Endothelial cell of umbilical vein (primary cell): ENCODE results near the gene NF1. TPM values are rescaled to one million over a fixed set of nuclear protein-coding genes. Genes with fewer than 3 reads are reported as not detected.

ENCODE experiments used
- BruUV-seq: library from RNA; stranded (reverse); fragments of 400-500 nt; replicated peaks from 2 replicates; lab custom pipeline; 2021; lab: Mats Ljungman, UMichigan
- CTCF ChIA-PET: fragments of 300-600, 350-600 bp; sonication (Branson Sonifier 250); formaldehyde crosslinking; loops from one replicate; lab custom pipeline; 2021; ENCODE audit warnings: antibody characterized with exemption, inconsistent platforms; lab: Charles Lee
- POLR2A ChIA-PET: fragments of 300-600, 350-600 bp; sonication (Branson Sonifier 250); formaldehyde crosslinking; loops from one replicate; lab custom pipeline; 2021; ENCODE audit warnings: antibody characterized with exemption, inconsistent platforms; lab: Charles Lee
- DNase-seq: peaks from one replicate; pipeline ENCODE4 v3.0.0-alpha.2; 2011; ENCODE audit warnings: low read depth, low spot score
- FAIRE-seq: peaks from 2 replicates; lab custom pipeline; 2011; peaks lifted over from hg19 to GRCh38; lab: Jason Lieb, UNC
- H2AFZ ChIP-seq: 2 replicates; pipeline ENCODE4 v1.6.0; 2012; ENCODE audit warnings: low read depth, low read length, control low read depth, inconsistent platforms
- H3K27ac ChIP-seq: 2 replicates; pipeline ENCODE4 v1.5.1; 2011; ENCODE audit warnings: low read depth, mild to moderate bottlenecking, control low read depth, low read length, moderate library complexity; ENCODE audit not compliant: insufficient read depth
- H3K27me3 ChIP-seq, 2 experiments: 2 replicates each; pipeline versions ENCODE4 v1.6.0 to v1.6.1; 2011; ENCODE audit warnings: low read length in 2 of 2, mixed read lengths in 1 of 2; ENCODE audit not compliant: control insufficient read depth in 2 of 2, insufficient read depth in 2 of 2
- H3K36me3 ChIP-seq, 2 experiments: 2 replicates in 1 of 2; 3 replicates in 1 of 2; pipeline ENCODE4 v1.5.1; 2011; ENCODE audit warnings: low read length in 2 of 2, mild to moderate bottlenecking in 1 of 2, moderate library complexity in 1 of 2; ENCODE audit not compliant: control insufficient read depth in 2 of 2, insufficient read depth in 2 of 2; ENCODE audit errors: extremely low read depth in 1 of 2
- H3K4me1 ChIP-seq: 3 replicates; pipeline ENCODE4 v1.5.1; 2011; ENCODE audit warnings: mild to moderate bottlenecking, low read length; ENCODE audit not compliant: control insufficient read depth, insufficient read depth; ENCODE audit errors: extremely low read depth
- H3K4me2 ChIP-seq: 2 replicates; pipeline ENCODE4 v1.6.1; 2011; ENCODE audit warnings: low read length, control low read depth, mixed read lengths; ENCODE audit not compliant: insufficient read depth
- H3K4me3 ChIP-seq, 3 experiments: fragments of 200-600 bp in 1 of 3; sonication (generic), shearing (Covaris generic) in 1 of 3; replicated peaks in 1 of 3; 2 replicates each; pipeline ENCODE4 v1.5.1; 2011 to 2016; ENCODE audit warnings: control low read depth in 3 of 3, low read length in 3 of 3, mild to moderate bottlenecking in 2 of 3, inconsistent platforms in 1 of 3, low read depth in 1 of 3, moderate library complexity in 1 of 3; ENCODE audit not compliant: insufficient read depth in 1 of 3
- H3K79me2 ChIP-seq: 2 replicates; pipeline ENCODE4 v1.6.0; 2012; ENCODE audit warnings: low read length, inconsistent platforms; ENCODE audit not compliant: control insufficient read depth, insufficient read depth
- H3K9ac ChIP-seq: replicated peaks from 2 replicates; pipeline ENCODE3; 2011; ENCODE audit warnings: low read length, control low read depth; ENCODE audit not compliant: insufficient read depth; ENCODE audit errors: extremely low read depth
- H3K9me1 ChIP-seq: replicated peaks from 3 replicates; pipeline ENCODE4 v1.6.0; 2011; ENCODE audit warnings: mild to moderate bottlenecking, low read length; ENCODE audit not compliant: control insufficient read depth, insufficient read depth; ENCODE audit errors: extremely low read depth
- H3K9me3 ChIP-seq: replicated peaks from 2 replicates; pipeline ENCODE4 v1.5.1; 2012; ENCODE audit warnings: low read length, inconsistent platforms; ENCODE audit not compliant: control insufficient read depth, insufficient read depth
- H4K20me1 ChIP-seq: replicated peaks from 2 replicates; pipeline ENCODE3; 2011; ENCODE audit warnings: mild to moderate bottlenecking, low read length; ENCODE audit not compliant: control insufficient read depth, insufficient read depth; ENCODE audit errors: extremely low read depth
- EZH2 ChIP-seq: IDR thresholded peaks from 2 replicates; pipeline ENCODE4 v1.6.1; 2012; ENCODE audit warnings: borderline replicate concordance, low read depth, mild to moderate bottlenecking, moderate library complexity, low read length, inconsistent platforms; ENCODE audit not compliant: severe bottlenecking
- FOS ChIP-seq: IDR thresholded peaks from 2 replicates; pipeline ENCODE4 v1.6.1; 2011; ENCODE audit warnings: mild to moderate bottlenecking, low read length, moderate library complexity, borderline replicate concordance; ENCODE audit not compliant: insufficient read depth
- GATA2 ChIP-seq: IDR thresholded peaks from 2 replicates; pipeline ENCODE4 v1.7.0; 2011; ENCODE audit warnings: low read depth, mild to moderate bottlenecking, moderate library complexity, mixed read lengths, low read length; ENCODE audit not compliant: insufficient read length, insufficient read depth
- JUN ChIP-seq: IDR thresholded peaks from 2 replicates; pipeline ENCODE4 v1.6.1; 2011; ENCODE audit warnings: borderline replicate concordance, low read depth; ENCODE audit not compliant: insufficient read length, insufficient read depth
- MYC ChIP-seq: IDR thresholded peaks from one replicate; pipeline ENCODE4 v1.6.1; 2011; ENCODE audit warnings: mild to moderate bottlenecking, low read depth, low read length
- POLR2A ChIP-seq: IDR thresholded peaks from 2 replicates; pipeline ENCODE4 v1.6.1; 2012; ENCODE audit warnings: low read depth, mild to moderate bottlenecking, control low read depth, low read length
- POLR2AphosphoS5 ChIP-seq: IDR thresholded peaks from 2 replicates; pipeline ENCODE4 v1.6.1; 2012; ENCODE audit warnings: low read depth, mild to moderate bottlenecking, control low read depth, low read length, moderate library complexity; ENCODE audit not compliant: insufficient read depth
- dilution Hi-C: fragments of 300-500 bp; cut with MboI; formaldehyde crosslinking; loops from one replicate; pipeline ENCODE4 v1.15.0; 2019; ENCODE audit warnings: low sequenced_read_pairs; ENCODE audit not compliant: extremely low pct_ligation_motif_present
- intact Hi-C: fragments of 100-400 bp; cut with micrococcal nuclease; formaldehyde crosslinking; loops from one replicate; pipeline ENCODE4 v1.10.0; 2022
- polyA plus RNA-seq, 4 experiments: library from polyadenylated mRNA; depleted of rRNA in 3 of 4; stranded (reverse) in 3 of 4; unstranded in 1 of 4; fragments of >200 nt; gene quantifications; 2 replicates each; pipeline versions ENCODE4 v1.2.1 to v1.2.3, GENCODE V29; 2011 to 2012; ENCODE audit warnings: missing spikeins in 1 of 4
- total RNA-seq: library from RNA; stranded (reverse); gene quantifications from 2 replicates; pipeline ENCODE4 v1.2.3, GENCODE V29; 2021
- TF ChIP-seq, protein P1 (sequence below): IDR thresholded peaks from 2 replicates; pipeline ENCODE4 v1.6.1; 2011; ENCODE audit not compliant: insufficient read depth, insufficient read length
- TF ChIP-seq, protein P2 (sequence below), 2 donors: IDR thresholded peaks; 1 replicate in 1 of 2; 2 replicates in 1 of 2; pipeline ENCODE4 v1.5.1; 2011; ENCODE audit warnings: low read length in 2 of 2, mild to moderate bottlenecking in 2 of 2, moderate library complexity in 2 of 2, control low read depth in 1 of 2, inconsistent platforms in 1 of 2, low read depth in 1 of 2; ENCODE audit not compliant: insufficient read depth in 1 of 2; ENCODE audit errors: extremely low read depth in 1 of 2

The NF1 gene
- total and polyA plus RNA-seq, 2 donors (not counting 3 experiments of a cell fraction or from before 2014, with no cell fraction given), result 13.7 to 42.4 TPM

DNA sequence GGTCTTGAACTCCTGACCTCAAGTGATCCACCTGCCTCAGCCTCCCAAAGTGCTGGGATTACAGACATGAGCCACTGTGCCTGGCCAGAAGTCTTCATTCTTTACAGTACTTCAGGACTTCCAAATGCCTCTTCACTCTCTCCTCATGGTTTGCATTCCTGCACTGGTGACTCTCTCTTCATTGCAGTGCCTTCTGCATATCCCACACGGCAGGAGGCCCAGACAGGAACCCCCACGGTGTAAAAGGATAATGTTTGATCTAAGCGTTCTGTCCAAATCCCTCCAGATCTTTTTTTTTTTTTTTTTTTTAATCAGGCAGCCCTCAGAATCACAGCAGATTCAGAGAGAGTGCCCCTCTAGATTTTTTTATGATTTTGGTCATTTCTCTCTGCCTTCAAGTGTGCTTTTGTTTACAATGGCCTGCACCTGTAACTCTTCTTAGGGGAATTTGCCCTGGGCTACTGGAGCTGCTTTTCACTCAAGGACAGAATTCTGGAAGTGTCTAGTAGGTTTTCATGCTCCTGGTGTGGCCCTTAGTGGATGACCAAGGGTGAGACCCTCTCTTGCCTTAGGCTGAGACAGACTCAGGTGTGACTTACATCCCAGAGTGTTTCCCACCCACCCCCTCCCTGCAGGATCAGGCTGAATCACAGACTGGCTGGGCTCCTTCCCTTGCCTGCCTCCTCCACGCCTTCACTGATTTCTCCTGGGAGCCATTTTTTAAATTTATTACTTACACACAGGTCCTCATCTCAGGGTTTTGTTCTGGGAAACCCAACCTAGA, 19.8 kb upstream of the NF1 start:
- no peaks in the 10 kb centered on the region for H3K36me3 ChIP-seq
- CTCF ChIA-PET, result no interaction called here
- no peak overlapping the region for H3K4me2 ChIP-seq
- H3K9me1 ChIP-seq, result no peaks in the 10 kb centered on the region
- DNase-seq (no peak), FAIRE-seq (peak; percentile 21)
- no peak for TF ChIP-seq POLR2AphosphoS5
- no peak for TF ChIP-seq EZH2
- TF ChIP-seq MYC, result no peak
- TF ChIP-seq POLR2A, result no peak
- TF ChIP-seq, protein P1, sequence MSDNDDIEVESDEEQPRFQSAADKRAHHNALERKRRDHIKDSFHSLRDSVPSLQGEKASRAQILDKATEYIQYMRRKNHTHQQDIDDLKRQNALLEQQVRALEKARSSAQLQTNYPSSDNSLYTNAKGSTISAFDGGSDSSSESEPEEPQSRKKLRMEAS, result no peak
- TF ChIP-seq JUN, result no peak
- TF ChIP-seq, protein P2, sequence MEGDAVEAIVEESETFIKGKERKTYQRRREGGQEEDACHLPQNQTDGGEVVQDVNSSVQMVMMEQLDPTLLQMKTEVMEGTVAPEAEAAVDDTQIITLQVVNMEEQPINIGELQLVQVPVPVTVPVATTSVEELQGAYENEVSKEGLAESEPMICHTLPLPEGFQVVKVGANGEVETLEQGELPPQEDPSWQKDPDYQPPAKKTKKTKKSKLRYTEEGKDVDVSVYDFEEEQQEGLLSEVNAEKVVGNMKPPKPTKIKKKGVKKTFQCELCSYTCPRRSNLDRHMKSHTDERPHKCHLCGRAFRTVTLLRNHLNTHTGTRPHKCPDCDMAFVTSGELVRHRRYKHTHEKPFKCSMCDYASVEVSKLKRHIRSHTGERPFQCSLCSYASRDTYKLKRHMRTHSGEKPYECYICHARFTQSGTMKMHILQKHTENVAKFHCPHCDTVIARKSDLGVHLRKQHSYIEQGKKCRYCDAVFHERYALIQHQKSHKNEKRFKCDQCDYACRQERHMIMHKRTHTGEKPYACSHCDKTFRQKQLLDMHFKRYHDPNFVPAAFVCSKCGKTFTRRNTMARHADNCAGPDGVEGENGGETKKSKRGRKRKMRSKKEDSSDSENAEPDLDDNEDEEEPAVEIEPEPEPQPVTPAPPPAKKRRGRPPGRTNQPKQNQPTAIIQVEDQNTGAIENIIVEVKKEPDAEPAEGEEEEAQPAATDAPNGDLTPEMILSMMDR (IDR thresholded peaks at IDR 0.05; ENCODE audit: extremely low read depth in 1 of 2, insufficient read depth in 1 of 2, low read depth in 1 of 2, low read length in 2 of 2), result no peak
- no peak for TF ChIP-seq GATA2
- TF ChIP-seq FOS, result no peak
- no peak overlapping the region for H2AFZ ChIP-seq
- H3K79me2 ChIP-seq, result no peaks in the 10 kb centered on the region
- no peaks in the 10 kb centered on the region for H3K27me3 ChIP-seq
- H3K9ac ChIP-seq, result no peak overlapping the region
- H4K20me1 ChIP-seq, result no peaks in the 10 kb centered on the region
- no peak overlapping the region for H3K27ac ChIP-seq
- H3K4me1 ChIP-seq, result no peaks in the 10 kb centered on the region
- BruUV-seq, result no TSS peak
- no peak overlapping the region for H3K4me3 ChIP-seq
- H3K9me3 ChIP-seq, result no peaks in the 10 kb centered on the region
- POLR2A ChIA-PET, result no interaction called here
- intact Hi-C loops (no loop called here), dilution Hi-C loops (no loop called here)
